ENCODE data around the gene NLN.
"Not testable (repeated sequence)": the region's sequence is repeated elsewhere in the genome, so short reads cannot be mapped to it uniquely, and the experiment has no call there.

Gene NLN

GRCh38 chr5:65867542-65868195 is 145.7 kb downstream of the NLN start:
- Histone ChIP-seq H3K27ac (ENCODE audit: low read length) (no peak overlapping the region), H3K79me2 (ENCODE audit: low read length) (no peaks in the 10 kb centered on the region), H3F3A (ENCODE audit: insufficient read depth, low read length) (no peaks in the 10 kb centered on the region), H3K9ac (ENCODE audit: low read length) (no peak overlapping the region), H3K9me2 (replicated peaks; ENCODE audit: insufficient read depth, low read length) (no peaks in the 10 kb centered on the region), H3K4me1 (ENCODE audit: low read length) (peaks cover 4% of the 10 kb centered on the region; the same call in 1 of the 2 replicates), H4K20me1 (ENCODE audit: insufficient read depth, low read length) (no peaks in the 10 kb centered on the region), H3K27me3 (replicated peaks; ENCODE audit: insufficient read depth, low read length) (no peaks in the 10 kb centered on the region), H3K4me2 (ENCODE audit: low read depth, low read length) (no peak overlapping the region), H2AFZ (ENCODE audit: low read length) (no peak overlapping the region), H3K36me3 (replicated peaks; ENCODE audit: insufficient read depth, low read length) (no peaks in the 10 kb centered on the region), H3K9me3 (replicated peaks; ENCODE audit: insufficient read depth, low read length) (no peaks in the 10 kb centered on the region), H3K4me3 (ENCODE audit: low read length) (no peak overlapping the region)
- no peak for DNase-seq
- no peak for TF ChIP-seq EZH2 (optimal IDR thresholded peaks at IDR 0.05; ENCODE audit: low read depth, low read length)
- no peak for TF ChIP-seq CTCF (IDR thresholded peaks at IDR 0.05; ENCODE audit: low read length)
- TF ChIP-seq EZH2phosphoT487 (IDR thresholded peaks at IDR 0.05; ENCODE audit: low read length) = no peak

GRCh38 chr5:65868509-65868908 is 146.5 kb downstream of the NLN start:
- H3F3A ChIP-seq (ENCODE audit: insufficient read depth, low read length) = no peaks in the 10 kb centered on the region
- H3K27ac ChIP-seq (ENCODE audit: low read length) = no peak overlapping the region
- no peaks in the 10 kb centered on the region for H3K36me3 ChIP-seq (replicated peaks; ENCODE audit: insufficient read depth, low read length)
- H4K20me1 ChIP-seq (ENCODE audit: insufficient read depth, low read length) = no peaks in the 10 kb centered on the region
- peaks cover 4% of the 10 kb centered on the region; the same call in 1 of the 2 replicates for H3K4me1 ChIP-seq (ENCODE audit: low read length)
- no peak overlapping the region for H2AFZ ChIP-seq (ENCODE audit: low read length)
- H3K4me3 ChIP-seq (ENCODE audit: low read length) = no peak overlapping the region
- no peak for DNase-seq
- no peak overlapping the region for H3K4me2 ChIP-seq (ENCODE audit: low read depth, low read length)
- no peaks in the 10 kb centered on the region for H3K27me3 ChIP-seq (replicated peaks; ENCODE audit: insufficient read depth, low read length)
- H3K9ac ChIP-seq (ENCODE audit: low read length) = no peak overlapping the region
- no peaks in the 10 kb centered on the region for H3K9me2 ChIP-seq (replicated peaks; ENCODE audit: insufficient read depth, low read length)
- no peaks in the 10 kb centered on the region for H3K79me2 ChIP-seq (ENCODE audit: low read length)
- TF ChIP-seq CTCF (IDR thresholded peaks at IDR 0.05; ENCODE audit: low read length) = no peak
- no peak for TF ChIP-seq EZH2phosphoT487 (IDR thresholded peaks at IDR 0.05; ENCODE audit: low read length)
- no peak for TF ChIP-seq EZH2 (optimal IDR thresholded peaks at IDR 0.05; ENCODE audit: low read depth, low read length)
- H3K9me3 ChIP-seq (replicated peaks; ENCODE audit: insufficient read depth, low read length) = no peaks in the 10 kb centered on the region

GRCh38 chr5:65871182-65871581 is 149.2 kb downstream of the NLN start:
- no peaks in the 10 kb centered on the region for H3F3A ChIP-seq (ENCODE audit: insufficient read depth, low read length)
- no peak overlapping the region for H3K4me3 ChIP-seq (ENCODE audit: low read length)
- H3K27ac ChIP-seq (ENCODE audit: low read length) = no peak overlapping the region
- H3K27me3 ChIP-seq (replicated peaks; ENCODE audit: insufficient read depth, low read length) = no peaks in the 10 kb centered on the region
- H3K36me3 ChIP-seq (replicated peaks; ENCODE audit: insufficient read depth, low read length) = no peaks in the 10 kb centered on the region
- H3K9me2 ChIP-seq (replicated peaks; ENCODE audit: insufficient read depth, low read length) = no peaks in the 10 kb centered on the region
- no peak overlapping the region for H3K4me2 ChIP-seq (ENCODE audit: low read depth, low read length)
- no peaks in the 10 kb centered on the region for H4K20me1 ChIP-seq (ENCODE audit: insufficient read depth, low read length)
- TF ChIP-seq EZH2 (optimal IDR thresholded peaks at IDR 0.05; ENCODE audit: low read depth, low read length) (no peak), CTCF (IDR thresholded peaks at IDR 0.05; ENCODE audit: low read length) (no peak), EZH2phosphoT487 (IDR thresholded peaks at IDR 0.05; ENCODE audit: low read length) (no peak)
- no peak for DNase-seq
- H3K4me1 ChIP-seq (ENCODE audit: low read length) = peaks cover 4% of the 10 kb centered on the region; the same call in 1 of the 2 replicates
- H3K9me3 ChIP-seq (replicated peaks; ENCODE audit: insufficient read depth, low read length) = no peaks in the 10 kb centered on the region
- no peaks in the 10 kb centered on the region for H3K79me2 ChIP-seq (ENCODE audit: low read length)
- H3K9ac ChIP-seq (ENCODE audit: low read length) = no peak overlapping the region
- no peak overlapping the region for H2AFZ ChIP-seq (ENCODE audit: low read length)

GRCh38 chr5:65871776-65872175 is 149.8 kb downstream of the NLN start:
- not testable (repeated sequence) for H3K79me2 ChIP-seq (ENCODE audit: low read length); H3K9me2 ChIP-seq (replicated peaks; ENCODE audit: insufficient read depth, low read length); DNase-seq; H3K4me3 ChIP-seq (ENCODE audit: low read length); H3K9ac ChIP-seq (ENCODE audit: low read length); H3K4me1 ChIP-seq (ENCODE audit: low read length); H3K36me3 ChIP-seq (replicated peaks; ENCODE audit: insufficient read depth, low read length); H3K27ac ChIP-seq (ENCODE audit: low read length); H4K20me1 ChIP-seq (ENCODE audit: insufficient read depth, low read length); H3F3A ChIP-seq (ENCODE audit: insufficient read depth, low read length); H2AFZ ChIP-seq (ENCODE audit: low read length); H3K27me3 ChIP-seq (replicated peaks; ENCODE audit: insufficient read depth, low read length); H3K4me2 ChIP-seq (ENCODE audit: low read depth, low read length); H3K9me3 ChIP-seq (replicated peaks; ENCODE audit: insufficient read depth, low read length)
